Natural killer cell (primary cell): ENCODE data around the gene PFDN4. TPM values are rescaled to one million over a fixed set of nuclear protein-coding genes. Genes with fewer than 3 reads are reported as not detected.

Experiments
- ATAC-seq, 3 donors: fragments of 150-1000 bp in 2 of 3; fragments of 200-7000 bp in 1 of 3; cut with Tn5 transposase; 1 replicate in 1 of 3; 2 replicates in 2 of 3; pipeline ENCODE4 v1.10.0; 2021; ENCODE audit warnings: mild to moderate bottlenecking in 2 of 3, moderate library complexity in 2 of 3
- DNase-seq, 2 donors: peaks; one replicate each; pipeline versions ENCODE4 v3.0.0 to v3.0.0-alpha.2; 2013 to 2021; ENCODE audit warnings: mixed read lengths in 1 of 2
- H3K27ac ChIP-seq: one replicate; pipeline ENCODE4 v1.5.1; 2013; ENCODE audit warnings: mild to moderate bottlenecking, low read length
- H3K27me3 ChIP-seq: one replicate; pipeline ENCODE4 v1.6.1; 2013; ENCODE audit warnings: low read length; ENCODE audit not compliant: control insufficient read depth, insufficient read depth
- H3K36me3 ChIP-seq: one replicate; pipeline ENCODE4 v1.6.1; 2013; ENCODE audit warnings: low read length; ENCODE audit not compliant: control insufficient read depth, insufficient read depth
- H3K4me1 ChIP-seq: one replicate; pipeline ENCODE4 v1.6.1; 2013; ENCODE audit warnings: low read length; ENCODE audit not compliant: control insufficient read depth, insufficient read depth
- H3K4me3 ChIP-seq: one replicate; pipeline ENCODE4 v1.5.1; 2013; ENCODE audit warnings: low read length
- H3K9me3 ChIP-seq: one replicate; pipeline ENCODE4 v1.6.1; 2013; ENCODE audit warnings: low read length; ENCODE audit not compliant: control insufficient read depth, insufficient read depth
- H3K27ac Mint-ChIP-seq, 2 donors: one replicate each; pipeline ENCODE4 v1.8.0; 2022; ENCODE audit warnings: mild to moderate bottlenecking in 2 of 2, mixed read lengths in 2 of 2, moderate library complexity in 1 of 2
- H3K27me3 Mint-ChIP-seq, 2 donors: one replicate each; pipeline ENCODE4 v1.8.0; 2022; ENCODE audit warnings: low read depth in 2 of 2, mixed read lengths in 2 of 2
- H3K36me3 Mint-ChIP-seq: one replicate; pipeline ENCODE4 v1.8.0; 2022; ENCODE audit warnings: mixed read lengths
- H3K4me1 Mint-ChIP-seq, 2 donors: one replicate each; pipeline ENCODE4 v1.8.0; 2022; ENCODE audit warnings: mixed read lengths in 2 of 2
- H3K4me3 Mint-ChIP-seq: one replicate; pipeline ENCODE4 v1.8.0; 2022; ENCODE audit warnings: mild to moderate bottlenecking, moderate library complexity, mixed read lengths
- H3K9me3 Mint-ChIP-seq, 2 donors: one replicate each; pipeline ENCODE4 v1.8.0; 2022; ENCODE audit warnings: mixed read lengths in 2 of 2
- WGBS: methylation state at CpG from one replicate; pipeline ENCODE4 v1.1.7; 2013; ENCODE audit warnings: missing lambda C conversion rate; ENCODE audit not compliant: insufficient coverage; 5-methylcytosine and 5-hydroxymethylcytosine counted together
- intact Hi-C: fragments of 100-400 bp; cut with micrococcal nuclease; formaldehyde crosslinking; loops from one replicate; pipeline ENCODE4 v1.14.2; 2022
- total RNA-seq, 4 donors: library from RNA; stranded (reverse); fragments of 120-200 nt in 1 of 4; gene quantifications; one replicate each; pipeline versions ENCODE4 v1.2.3 to v1.2.4, GENCODE V29; 2013 to 2022
- TF ChIP-seq, protein P1 (sequence below): fragments of 200-600 bp; IDR thresholded peaks from one replicate; pipeline ENCODE4 v1.8.0; 2022; ENCODE audit warnings: antibody characterized with exemption

The PFDN4 gene
- total RNA-seq, 3 donors from 2014 or later (not counting 1 experiment from before 2014, with no cell fraction given) = 16.5 to 22.2 (median 17.1) TPM

DNA sequence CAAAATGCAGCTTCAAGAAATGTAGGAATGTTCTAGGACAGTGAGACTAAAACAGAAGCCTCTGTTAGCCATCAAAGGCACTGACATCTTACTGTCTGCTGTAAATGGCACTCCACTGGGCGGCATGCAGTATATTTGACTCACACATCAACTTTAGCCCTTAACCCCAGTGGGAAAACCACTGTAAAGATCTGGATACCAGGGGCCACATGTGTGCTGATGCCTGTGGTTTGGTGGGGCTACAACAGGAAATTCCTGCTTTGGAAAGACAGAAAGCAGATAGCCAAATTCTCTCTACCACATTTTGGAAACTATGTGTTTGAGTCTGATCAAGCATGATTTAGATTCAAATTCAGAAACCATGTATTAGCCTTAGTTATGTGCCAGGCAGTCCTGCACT lies 4.3 kb downstream of the PFDN4 start:
- 78% methylated on average over 1 of the region's 1 CpG for WGBS
- Mint-ChIP-seq H3K4me3 (no peak overlapping the region), H3K4me1 (peaks cover 27 to 30% of the 10 kb centered on the region in 2 donors), H3K9me3 (no peaks in the 10 kb centered on the region), H3K27ac (no peak overlapping the region), H3K36me3 (no peaks in the 10 kb centered on the region), H3K27me3 (no peaks in the 10 kb centered on the region)
- TF ChIP-seq, protein P1, sequence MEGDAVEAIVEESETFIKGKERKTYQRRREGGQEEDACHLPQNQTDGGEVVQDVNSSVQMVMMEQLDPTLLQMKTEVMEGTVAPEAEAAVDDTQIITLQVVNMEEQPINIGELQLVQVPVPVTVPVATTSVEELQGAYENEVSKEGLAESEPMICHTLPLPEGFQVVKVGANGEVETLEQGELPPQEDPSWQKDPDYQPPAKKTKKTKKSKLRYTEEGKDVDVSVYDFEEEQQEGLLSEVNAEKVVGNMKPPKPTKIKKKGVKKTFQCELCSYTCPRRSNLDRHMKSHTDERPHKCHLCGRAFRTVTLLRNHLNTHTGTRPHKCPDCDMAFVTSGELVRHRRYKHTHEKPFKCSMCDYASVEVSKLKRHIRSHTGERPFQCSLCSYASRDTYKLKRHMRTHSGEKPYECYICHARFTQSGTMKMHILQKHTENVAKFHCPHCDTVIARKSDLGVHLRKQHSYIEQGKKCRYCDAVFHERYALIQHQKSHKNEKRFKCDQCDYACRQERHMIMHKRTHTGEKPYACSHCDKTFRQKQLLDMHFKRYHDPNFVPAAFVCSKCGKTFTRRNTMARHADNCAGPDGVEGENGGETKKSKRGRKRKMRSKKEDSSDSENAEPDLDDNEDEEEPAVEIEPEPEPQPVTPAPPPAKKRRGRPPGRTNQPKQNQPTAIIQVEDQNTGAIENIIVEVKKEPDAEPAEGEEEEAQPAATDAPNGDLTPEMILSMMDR = no peak
- H3K27ac ChIP-seq = no peak overlapping the region
- intact Hi-C loops = no loop called here
- peaks cover 11% of the 10 kb centered on the region for H3K4me1 ChIP-seq
- no peaks in the 10 kb centered on the region for H3K27me3 ChIP-seq
- peaks cover 13% of the 10 kb centered on the region for H3K36me3 ChIP-seq
- H3K9me3 ChIP-seq = no peaks in the 10 kb centered on the region
- DNase-seq (no peak), ATAC-seq (no peak)
- no peak overlapping the region for H3K4me3 ChIP-seq

DNA sequence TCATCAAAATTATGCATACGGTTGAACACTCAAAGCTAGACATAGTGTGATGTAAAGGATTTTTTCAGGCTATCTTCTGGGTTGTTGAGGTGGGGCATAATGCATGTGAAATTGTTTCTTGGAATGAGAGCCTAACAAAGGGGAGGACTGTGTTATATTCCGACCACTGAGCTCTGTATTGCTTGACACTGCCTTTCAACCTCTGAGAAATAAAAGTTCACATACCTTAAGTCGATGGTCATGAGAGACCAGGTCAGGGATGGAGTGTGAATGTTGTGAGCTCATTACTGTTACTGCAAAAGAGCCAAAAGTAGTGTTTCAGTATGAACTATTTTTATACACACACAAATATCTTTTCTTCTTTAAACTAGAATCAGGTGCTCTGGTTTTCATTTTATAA lies 5.0 kb downstream of the PFDN4 start:
- H3K9me3 Mint-ChIP-seq = no peaks in the 10 kb centered on the region
- ATAC-seq = no peak
- intact Hi-C loops = no loop called here

DNA sequence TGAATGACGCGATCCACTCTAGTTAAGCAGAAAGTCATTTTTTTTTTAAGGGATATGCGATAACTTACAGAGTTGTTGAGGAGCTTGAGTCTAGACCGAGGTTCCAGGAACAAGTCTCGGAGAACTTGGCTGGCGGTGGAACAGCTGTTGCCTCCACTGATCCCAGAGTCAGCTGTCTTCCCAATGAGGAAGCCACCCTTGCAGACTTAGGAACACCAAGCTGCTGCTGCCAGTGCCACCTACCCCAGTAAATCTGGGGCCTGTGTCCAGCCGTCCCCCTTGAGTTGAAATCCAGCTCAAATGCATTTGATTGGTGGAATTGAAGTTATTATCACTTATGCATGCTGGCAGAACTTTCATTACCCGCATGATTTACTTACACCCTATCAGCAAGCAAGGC lies 6.7 kb downstream of the PFDN4 start:
- Histone ChIP-seq H3K27ac (no peak overlapping the region), H3K4me1 (no peaks in the 10 kb centered on the region), H3K27me3 (no peaks in the 10 kb centered on the region), H3K4me3 (no peak overlapping the region), H3K36me3 (peaks cover 19% of the 10 kb centered on the region), H3K9me3 (no peaks in the 10 kb centered on the region)
- WGBS = 94% methylated on average over 7 of the region's 8 CpGs
- H3K27me3 Mint-ChIP-seq = no peaks in the 10 kb centered on the region
- no peak for DNase-seq
- H3K27ac Mint-ChIP-seq = no peak overlapping the region
- peaks cover 18 to 19% of the 10 kb centered on the region in 2 donors for H3K4me1 Mint-ChIP-seq
- ATAC-seq = no peak
- TF ChIP-seq, protein P1 = no peak
- H3K4me3 Mint-ChIP-seq = no peak overlapping the region
- intact Hi-C loops = no loop called here
- no peaks in the 10 kb centered on the region for H3K9me3 Mint-ChIP-seq
- H3K36me3 Mint-ChIP-seq = no peaks in the 10 kb centered on the region

More for the DNA sequence above, 5.0 kb downstream of the PFDN4 start:
- H3K36me3 ChIP-seq = peaks cover 14% of the 10 kb centered on the region
- 95% methylated on average over 2 of the region's 3 CpGs for WGBS
- no peaks in the 10 kb centered on the region for H3K9me3 ChIP-seq
- H3K4me3 Mint-ChIP-seq = no peak overlapping the region
- H3K27me3 Mint-ChIP-seq = no peaks in the 10 kb centered on the region
- H3K36me3 Mint-ChIP-seq = no peaks in the 10 kb centered on the region
- H3K27ac Mint-ChIP-seq = no peak overlapping the region
- DNase-seq = no peak
- H3K27me3 ChIP-seq = no peaks in the 10 kb centered on the region
- H3K4me1 ChIP-seq = peaks cover 11% of the 10 kb centered on the region
- no peak overlapping the region for H3K27ac ChIP-seq
- H3K4me3 ChIP-seq = no peak overlapping the region
- H3K4me1 Mint-ChIP-seq = peaks cover 27 to 30% of the 10 kb centered on the region in 2 donors
- TF ChIP-seq, protein P1 = no peak

DNA sequence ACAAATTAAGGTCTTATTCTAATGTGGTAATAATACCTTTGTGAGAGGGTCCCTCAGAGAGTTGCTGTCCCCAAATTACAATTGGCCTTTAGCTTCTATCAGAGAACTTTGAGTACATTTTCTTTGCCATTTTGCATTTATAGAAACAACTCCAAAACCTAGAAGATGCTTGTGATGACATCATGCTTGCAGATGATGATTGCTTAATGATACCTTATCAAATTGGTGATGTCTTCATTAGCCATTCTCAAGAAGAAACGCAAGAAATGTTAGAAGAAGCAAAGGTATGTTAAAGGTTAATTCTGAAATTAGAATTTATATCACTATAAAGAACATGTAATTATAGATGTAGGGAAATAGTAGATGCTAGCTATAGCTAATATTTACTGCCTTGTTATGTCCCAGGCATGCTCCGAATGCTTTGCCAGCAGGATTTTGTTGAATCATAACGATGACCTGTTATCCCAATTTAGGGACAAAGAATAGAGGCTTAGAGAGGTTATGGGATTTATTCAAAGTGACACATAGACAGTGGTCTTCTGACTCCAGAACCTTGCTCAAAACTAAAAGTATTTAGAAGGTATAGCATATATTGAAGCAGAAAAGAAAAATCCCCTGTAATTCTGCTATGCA lies 7.4 kb downstream of the PFDN4 start:
- peaks cover 11 to 13% of the 10 kb centered on the region in 2 donors for H3K4me1 Mint-ChIP-seq
- Histone ChIP-seq H3K9me3 (no peaks in the 10 kb centered on the region), H3K36me3 (peaks cover 19% of the 10 kb centered on the region), H3K27ac (no peak overlapping the region), H3K4me1 (no peaks in the 10 kb centered on the region), H3K27me3 (no peaks in the 10 kb centered on the region), H3K4me3 (no peak overlapping the region)
- TF ChIP-seq, protein P1 = no peak
- H3K9me3 Mint-ChIP-seq = no peaks in the 10 kb centered on the region
- H3K27me3 Mint-ChIP-seq = no peaks in the 10 kb centered on the region
- intact Hi-C loops = no loop called here
- no peaks in the 10 kb centered on the region for H3K36me3 Mint-ChIP-seq
- DNase-seq (no peak), ATAC-seq (no peak)
- H3K27ac Mint-ChIP-seq = no peak overlapping the region
- H3K4me3 Mint-ChIP-seq = no peak overlapping the region
- 100% methylated on average over 2 of the region's 3 CpGs for WGBS
